ENCODE data around the gene USP9Y. TPM values are rescaled to one million over a fixed set of nuclear protein-coding genes. Genes with fewer than 3 reads are reported as not detected.

Gene USP9Y
- polyA plus RNA-seq, 1 donor = 36.0 TPM

- no CpG with 5 or more reads among the region's 6 CpGs for WGBS (ENCODE audit: insufficient coverage, low lambda C conversion rate)
- no peak for DNase-seq
- H3K27me3 ChIP-seq (ENCODE audit: control insufficient read depth, insufficient read depth, low read length) = no peaks in the 10 kb centered on the region
- H3K27ac ChIP-seq (ENCODE audit: low read length) = no peak overlapping the region
- H3K36me3 ChIP-seq (ENCODE audit: control insufficient read depth, insufficient read depth, low read length) = peaks cover 3% of the 10 kb centered on the region
- H3K4me1 ChIP-seq (ENCODE audit: control insufficient read depth, insufficient read depth, low read length) = no peaks in the 10 kb centered on the region
- H3K9me3 ChIP-seq (ENCODE audit: control insufficient read depth, low read depth, low read length) = no peaks in the 10 kb centered on the region
- H3K4me3 ChIP-seq (ENCODE audit: low read length) = no peak overlapping the region
Observed at GRCh38 chrY:12752856-12753255, 51.8 kb downstream of the USP9Y start.

GRCh38 chrY:12756021-12756420 is 55.0 kb downstream of the USP9Y start:
- H3K36me3 ChIP-seq (ENCODE audit: control insufficient read depth, insufficient read depth, low read length) = peaks cover 3% of the 10 kb centered on the region
- no CpG with 5 or more reads among the region's 1 CpG for WGBS (ENCODE audit: insufficient coverage, low lambda C conversion rate)
- H3K4me3 ChIP-seq (ENCODE audit: low read length) = no peak overlapping the region

GRCh38 chrY:12765976-12766375 is 64.9 kb downstream of the USP9Y start:
- no peak overlapping the region for H3K4me3 ChIP-seq (ENCODE audit: low read length)
- peaks cover 1% of the 10 kb centered on the region for H3K36me3 ChIP-seq (ENCODE audit: control insufficient read depth, insufficient read depth, low read length)
- no peak overlapping the region for H3K27ac ChIP-seq (ENCODE audit: low read length)
- DNase-seq = no peak
- H3K27me3 ChIP-seq (ENCODE audit: control insufficient read depth, insufficient read depth, low read length) = no peaks in the 10 kb centered on the region
- no peaks in the 10 kb centered on the region for H3K4me1 ChIP-seq (ENCODE audit: control insufficient read depth, insufficient read depth, low read length)
- H3K9me3 ChIP-seq (ENCODE audit: control insufficient read depth, low read depth, low read length) = no peaks in the 10 kb centered on the region
- WGBS (ENCODE audit: insufficient coverage, low lambda C conversion rate) = no CpG with 5 or more reads among the region's 4 CpGs

More at GRCh38 chrY:12756021-12756420, 55.0 kb downstream of the USP9Y start:
- no peaks in the 10 kb centered on the region for H3K27me3 ChIP-seq (ENCODE audit: control insufficient read depth, insufficient read depth, low read length)
- H3K27ac ChIP-seq (ENCODE audit: low read length) = no peak overlapping the region
- DNase-seq = no peak
- H3K4me1 ChIP-seq (ENCODE audit: control insufficient read depth, insufficient read depth, low read length) = no peaks in the 10 kb centered on the region
- H3K9me3 ChIP-seq (ENCODE audit: control insufficient read depth, low read depth, low read length) = no peaks in the 10 kb centered on the region

- Histone ChIP-seq H3K27me3 (ENCODE audit: control insufficient read depth, insufficient read depth, low read length) (no peaks in the 10 kb centered on the region), H3K9me3 (ENCODE audit: control insufficient read depth, low read depth, low read length) (no peaks in the 10 kb centered on the region), H3K27ac (ENCODE audit: low read length) (no peak overlapping the region), H3K4me3 (ENCODE audit: low read length) (no peak overlapping the region), H3K4me1 (ENCODE audit: control insufficient read depth, insufficient read depth, low read length) (no peaks in the 10 kb centered on the region), H3K36me3 (ENCODE audit: control insufficient read depth, insufficient read depth, low read length) (peaks cover 13% of the 10 kb centered on the region)
- DNase-seq = no peak
- no CpG with 5 or more reads among the region's 3 CpGs for WGBS (ENCODE audit: insufficient coverage, low lambda C conversion rate)
Observed at GRCh38 chrY:12784521-12784920, 83.5 kb downstream of the USP9Y start.

GRCh38 chrY:12793999-12794398 is 93.0 kb downstream of the USP9Y start:
- Histone ChIP-seq H3K27ac (ENCODE audit: low read length) (no peak overlapping the region), H3K27me3 (ENCODE audit: control insufficient read depth, insufficient read depth, low read length) (no peaks in the 10 kb centered on the region), H3K4me3 (ENCODE audit: low read length) (no peak overlapping the region), H3K4me1 (ENCODE audit: control insufficient read depth, insufficient read depth, low read length) (no peaks in the 10 kb centered on the region), H3K9me3 (ENCODE audit: control insufficient read depth, low read depth, low read length) (no peaks in the 10 kb centered on the region), H3K36me3 (ENCODE audit: control insufficient read depth, insufficient read depth, low read length) (peaks cover 4% of the 10 kb centered on the region)
- no peak for DNase-seq
- WGBS (ENCODE audit: insufficient coverage, low lambda C conversion rate) = no CpG with 5 or more reads among the region's 1 CpG

- no peaks in the 10 kb centered on the region for H3K9me3 ChIP-seq (ENCODE audit: control insufficient read depth, low read depth, low read length)
- peaks cover 4% of the 10 kb centered on the region for H3K36me3 ChIP-seq (ENCODE audit: control insufficient read depth, insufficient read depth, low read length)
- H3K4me3 ChIP-seq (ENCODE audit: low read length) = no peak overlapping the region
- H3K4me1 ChIP-seq (ENCODE audit: control insufficient read depth, insufficient read depth, low read length) = no peaks in the 10 kb centered on the region
- H3K27ac ChIP-seq (ENCODE audit: low read length) = no peak overlapping the region
- no peaks in the 10 kb centered on the region for H3K27me3 ChIP-seq (ENCODE audit: control insufficient read depth, insufficient read depth, low read length)
- WGBS (ENCODE audit: insufficient coverage, low lambda C conversion rate) = no CpG with 5 or more reads among the region's 1 CpG
- DNase-seq = no peak
Observed at GRCh38 chrY:12808046-12808445, 107.0 kb downstream of the USP9Y start.

GRCh38 chrY:12809034-12809433 is 108.0 kb downstream of the USP9Y start:
- WGBS (ENCODE audit: insufficient coverage, low lambda C conversion rate) = no CpG with 5 or more reads among the region's 3 CpGs
- peak in 1 of 2 donors; percentile 2 for DNase-seq
- Histone ChIP-seq H3K27ac (ENCODE audit: low read length) (no peak overlapping the region), H3K4me3 (ENCODE audit: low read length) (no peak overlapping the region), H3K36me3 (ENCODE audit: control insufficient read depth, insufficient read depth, low read length) (peaks cover 4% of the 10 kb centered on the region), H3K27me3 (ENCODE audit: control insufficient read depth, insufficient read depth, low read length) (no peaks in the 10 kb centered on the region), H3K9me3 (ENCODE audit: control insufficient read depth, low read depth, low read length) (no peaks in the 10 kb centered on the region), H3K4me1 (ENCODE audit: control insufficient read depth, insufficient read depth, low read length) (no peaks in the 10 kb centered on the region)

GRCh38 chrY:12823408-12823807 is 122.4 kb downstream of the USP9Y start:
- Histone ChIP-seq H3K27me3 (ENCODE audit: control insufficient read depth, insufficient read depth, low read length) (no peaks in the 10 kb centered on the region), H3K9me3 (ENCODE audit: control insufficient read depth, low read depth, low read length) (no peaks in the 10 kb centered on the region), H3K36me3 (ENCODE audit: control insufficient read depth, insufficient read depth, low read length) (peaks cover 6% of the 10 kb centered on the region), H3K4me3 (ENCODE audit: low read length) (no peak overlapping the region), H3K4me1 (ENCODE audit: control insufficient read depth, insufficient read depth, low read length) (no peaks in the 10 kb centered on the region), H3K27ac (ENCODE audit: low read length) (no peak overlapping the region)
- no CpG with 5 or more reads among the region's 1 CpG for WGBS (ENCODE audit: insufficient coverage, low lambda C conversion rate)
- no peak for DNase-seq

GRCh38 chrY:12826791-12827190 is 125.8 kb downstream of the USP9Y start:
- no peaks in the 10 kb centered on the region for H3K4me1 ChIP-seq (ENCODE audit: control insufficient read depth, insufficient read depth, low read length)
- no CpG with 5 or more reads among the region's 1 CpG for WGBS (ENCODE audit: insufficient coverage, low lambda C conversion rate)
- DNase-seq = no peak
- H3K9me3 ChIP-seq (ENCODE audit: control insufficient read depth, low read depth, low read length) = no peaks in the 10 kb centered on the region
- H3K36me3 ChIP-seq (ENCODE audit: control insufficient read depth, insufficient read depth, low read length) = peaks cover under 1% of the 10 kb centered on the region
- H3K27me3 ChIP-seq (ENCODE audit: control insufficient read depth, insufficient read depth, low read length) = no peaks in the 10 kb centered on the region
- H3K27ac ChIP-seq (ENCODE audit: low read length) = no peak overlapping the region
- no peak overlapping the region for H3K4me3 ChIP-seq (ENCODE audit: low read length)

GRCh38 chrY:12833284-12833683 is 132.3 kb downstream of the USP9Y start:
- Histone ChIP-seq H3K9me3 (ENCODE audit: control insufficient read depth, low read depth, low read length) (no peaks in the 10 kb centered on the region), H3K27ac (ENCODE audit: low read length) (no peak overlapping the region), H3K36me3 (ENCODE audit: control insufficient read depth, insufficient read depth, low read length) (no peaks in the 10 kb centered on the region), H3K27me3 (ENCODE audit: control insufficient read depth, insufficient read depth, low read length) (no peaks in the 10 kb centered on the region), H3K4me1 (ENCODE audit: control insufficient read depth, insufficient read depth, low read length) (no peaks in the 10 kb centered on the region), H3K4me3 (ENCODE audit: low read length) (no peak overlapping the region)
- DNase-seq = no peak
- WGBS (ENCODE audit: insufficient coverage, low lambda C conversion rate) = no CpG with 5 or more reads among the region's 3 CpGs

- Histone ChIP-seq H3K36me3 (ENCODE audit: control insufficient read depth, insufficient read depth, low read length) (no peaks in the 10 kb centered on the region), H3K27me3 (ENCODE audit: control insufficient read depth, insufficient read depth, low read length) (no peaks in the 10 kb centered on the region), H3K4me3 (ENCODE audit: low read length) (no peak overlapping the region), H3K27ac (ENCODE audit: low read length) (no peak overlapping the region), H3K4me1 (ENCODE audit: control insufficient read depth, insufficient read depth, low read length) (no peaks in the 10 kb centered on the region), H3K9me3 (ENCODE audit: control insufficient read depth, low read depth, low read length) (no peaks in the 10 kb centered on the region)
- WGBS (ENCODE audit: insufficient coverage, low lambda C conversion rate) = no CpG with 5 or more reads among the region's 2 CpGs
- no peak for DNase-seq
Observed at GRCh38 chrY:12837550-12837949, 136.5 kb downstream of the USP9Y start.
